NB4 (cell line): ENCODE measurements around the gene CTNNA3.

Source experiments
- CTCF ChIP-seq: IDR thresholded peaks from one replicate; pipeline ENCODE4 v1.5.1; 2012; ENCODE audit warnings: low read depth, low read length
- MAX ChIP-seq: IDR thresholded peaks from 2 replicates; pipeline ENCODE4 v1.6.1; 2011; ENCODE audit warnings: low read depth, low read length
- POLR2A ChIP-seq: IDR thresholded peaks from 2 replicates; pipeline ENCODE4 v1.6.1; 2011; ENCODE audit warnings: mild to moderate bottlenecking; ENCODE audit not compliant: insufficient read length; ENCODE audit errors: extremely low read depth

GRCh38 chr10:66777665-66778064 is 918.3 kb downstream of the CTNNA3 start:
- no peak for TF ChIP-seq POLR2A
- TF ChIP-seq CTCF, result no peak
- TF ChIP-seq MAX, result no peak
